PC-9 (cell line): ENCODE measurements around the gene CORIN.

Source experiments
- CTCF ChIP-seq: fragments of 200-600 bp; sonication (generic); conservative IDR thresholded peaks from 2 replicates; pipeline ENCODE4 v1.6.1; 2017; ENCODE audit warnings: mixed run types, antibody characterized with exemption, mild to moderate bottlenecking, moderate library complexity
- EZH2 ChIP-seq: fragments of 200-600 bp; sonication (generic); IDR thresholded peaks from 2 replicates; pipeline ENCODE4 v1.8.0; 2017; ENCODE audit warnings: antibody characterized with exemption, low read depth

GRCh38 chr4:47814618-47815295 lies 23.1 kb downstream of the CORIN start:
- TF ChIP-seq CTCF (no peak), EZH2 (no peak)
